OCI-M2 (cell line): Measurements from ENCODE around the gene MRAP.

Experiments
- DNase-seq: peaks from one replicate; lab custom pipeline; 2025; ENCODE audit not compliant: unreplicated experiment; lab: John Stamatoyannopoulos, UW

MRAP gene

GRCh38 chr21:32321480-32321879 is 22.8 kb downstream of the MRAP start:
- no peak for DNase-seq

GRCh38 chr21:32322103-32322502 is 23.4 kb downstream of the MRAP start:
- no peak for DNase-seq

GRCh38 chr21:32322676-32323075 is 24.0 kb downstream of the MRAP start:
- no peak for DNase-seq

- no peak for DNase-seq
Measured at GRCh38 chr21:32325706-32326105, 27.1 kb downstream of the MRAP start.

GRCh38 chr21:32328595-32328994 is 29.9 kb downstream of the MRAP start:
- no peak for DNase-seq

- DNase-seq = no peak
Measured at GRCh38 chr21:32329331-32329730, 30.7 kb downstream of the MRAP start.

GRCh38 chr21:32329776-32330175 is 31.1 kb downstream of the MRAP start:
- DNase-seq = no peak

GRCh38 chr21:32330784-32331311 is 32.2 kb downstream of the MRAP start:
- DNase-seq = no peak

- DNase-seq = no peak
Measured at GRCh38 chr21:32331444-32332305, 33.0 kb downstream of the MRAP start.

GRCh38 chr21:32332463-32332951 is 33.9 kb downstream of the MRAP start:
- DNase-seq = no peak

- DNase-seq = no peak
Measured at GRCh38 chr21:32333953-32334673, 35.5 kb downstream of the MRAP start.

GRCh38 chr21:32334980-32335531 is 36.4 kb downstream of the MRAP start:
- no peak for DNase-seq

- no peak for DNase-seq
Measured at GRCh38 chr21:32335601-32336575, 37.2 kb downstream of the MRAP start.

GRCh38 chr21:32336711-32337110 is 38.1 kb downstream of the MRAP start:
- no peak for DNase-seq

GRCh38 chr21:32337206-32337605 is 38.6 kb downstream of the MRAP start:
- DNase-seq = no peak

- DNase-seq = no peak
Measured at GRCh38 chr21:32338209-32338921, 39.7 kb downstream of the MRAP start.

- DNase-seq = no peak
Measured at GRCh38 chr21:32340863-32341848, 42.5 kb downstream of the MRAP start.

GRCh38 chr21:32346951-32347350 is 48.3 kb downstream of the MRAP start:
- no peak for DNase-seq

- DNase-seq = no peak
Measured at GRCh38 chr21:32347351-32347750, 48.7 kb downstream of the MRAP start.
